Neural crest cell (in vitro differentiated cells): ENCODE results near the gene C6orf15. TPM values are rescaled to one million over a fixed set of nuclear protein-coding genes. Genes with fewer than 3 reads are reported as not detected.
A peak's percentile ranks its signal among the peaks of the same experiment; 100 is the strongest.

Experiments used
- DNase-seq: peaks from one replicate; pipeline ENCODE4 v3.0.0; 2021; ENCODE audit warnings: low read depth, mixed read lengths, low spot score
- H3K27ac Mint-ChIP-seq: one replicate; pipeline ENCODE4 v1.8.0; 2021; ENCODE audit warnings: mild to moderate bottlenecking, mixed read lengths; ENCODE audit not compliant: unreplicated experiment
- H3K27me3 Mint-ChIP-seq: 2 replicates; pipeline ENCODE4 v1.8.0; 2021; ENCODE audit warnings: low read depth, mild to moderate bottlenecking, mixed read lengths
- H3K36me3 Mint-ChIP-seq: 2 replicates; pipeline ENCODE4 v1.8.0; 2021; ENCODE audit warnings: low read depth, mild to moderate bottlenecking, mixed read lengths
- H3K4me1 Mint-ChIP-seq: 2 replicates; pipeline ENCODE4 v1.8.0; 2021; ENCODE audit warnings: mixed read lengths
- H3K4me3 Mint-ChIP-seq: one replicate; pipeline ENCODE4 v1.8.0; 2021; ENCODE audit warnings: mild to moderate bottlenecking, mixed read lengths
- H3K9me3 Mint-ChIP-seq: 2 replicates; pipeline ENCODE4 v1.8.0; 2021; ENCODE audit warnings: mixed read lengths
- CTCF ChIP-seq: fragments of 200-600 bp; sonication (generic); conservative IDR thresholded peaks from 2 replicates; pipeline ENCODE4 v1.5.0; 2021; ENCODE audit warnings: antibody characterized with exemption, mild to moderate bottlenecking
- total RNA-seq: library from RNA; stranded (reverse); gene quantifications from 2 replicates; pipeline ENCODE4 v1.2.1, GENCODE V29; 2021

C6orf15 gene
- total RNA-seq, 1 donor from 2014 or later: not detected

GRCh38 chr6:31157513-31158139, 45.3 kb upstream of the C6orf15 start, which contains the start of gene CCHCR1:
CCHCR1 (minus strand) TSS chr6:31157802; CDS start chr6:31157600, 202 bp downstream.
- no peaks in the 10 kb centered on the region for H3K27me3 Mint-ChIP-seq
- no peaks in the 10 kb centered on the region for H3K9me3 Mint-ChIP-seq
- DNase-seq: no peak
- TF ChIP-seq CTCF: no peak
- H3K27ac Mint-ChIP-seq: peak within 1 kb of the TSS; percentile 66
- H3K4me3 Mint-ChIP-seq: peak within 1 kb of the TSS; percentile 92
- peaks cover 3% of the 10 kb centered on the region for H3K36me3 Mint-ChIP-seq
- peaks cover 31% of the 10 kb centered on the region for H3K4me1 Mint-ChIP-seq

DNA sequence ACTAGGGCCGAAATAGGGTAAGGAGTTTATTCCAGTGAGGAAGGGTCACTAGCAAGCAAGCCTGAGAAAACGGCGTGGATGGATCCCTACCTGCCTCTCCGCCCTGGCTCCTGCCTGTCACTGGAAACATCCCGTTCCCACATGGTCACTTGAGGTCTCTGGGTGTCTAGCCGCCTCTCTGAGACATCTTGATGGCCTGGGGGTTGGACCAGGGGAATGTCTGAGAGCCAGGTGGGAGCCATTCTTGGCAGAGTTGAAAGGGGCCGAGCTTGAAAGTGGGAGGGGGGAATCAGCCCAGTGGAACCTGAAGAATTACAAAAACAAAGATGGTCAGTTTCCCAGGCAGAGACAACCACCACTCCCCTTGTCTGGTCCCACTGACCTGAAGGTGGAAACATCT, 44.3 kb upstream of the C6orf15 start:
- no peak overlapping the region for H3K27ac Mint-ChIP-seq
- H3K27me3 Mint-ChIP-seq: no peaks in the 10 kb centered on the region
- peak overlapping the region; percentile 92 for H3K4me3 Mint-ChIP-seq
- peaks cover 31% of the 10 kb centered on the region for H3K4me1 Mint-ChIP-seq
- TF ChIP-seq CTCF: no peak
- H3K9me3 Mint-ChIP-seq: no peaks in the 10 kb centered on the region
- no peak for DNase-seq
- peaks cover 3% of the 10 kb centered on the region for H3K36me3 Mint-ChIP-seq

GRCh38 chr6:31154436-31154835, 42.1 kb upstream of the C6orf15 start:
- no peak overlapping the region for H3K4me3 Mint-ChIP-seq
- peaks cover 5% of the 10 kb centered on the region for H3K36me3 Mint-ChIP-seq
- no peaks in the 10 kb centered on the region for H3K9me3 Mint-ChIP-seq
- TF ChIP-seq CTCF: no peak
- peak overlapping the region; percentile 8 for H3K27ac Mint-ChIP-seq
- no peak for DNase-seq
- H3K27me3 Mint-ChIP-seq: no peaks in the 10 kb centered on the region
- H3K4me1 Mint-ChIP-seq: peaks cover 24% of the 10 kb centered on the region

- Mint-ChIP-seq H3K4me1 (peaks cover 9% of the 10 kb centered on the region), H3K36me3 (peaks cover 5% of the 10 kb centered on the region), H3K27me3 (no peaks in the 10 kb centered on the region), H3K9me3 (no peaks in the 10 kb centered on the region), H3K27ac (peak overlapping the region; percentile 96), H3K4me3 (no peak overlapping the region)
- TF ChIP-seq CTCF: no peak
- DNase-seq: no peak
These were observed 40.4 kb upstream of the C6orf15 start for GRCh38 chr6:31152781-31153180.

DNA sequence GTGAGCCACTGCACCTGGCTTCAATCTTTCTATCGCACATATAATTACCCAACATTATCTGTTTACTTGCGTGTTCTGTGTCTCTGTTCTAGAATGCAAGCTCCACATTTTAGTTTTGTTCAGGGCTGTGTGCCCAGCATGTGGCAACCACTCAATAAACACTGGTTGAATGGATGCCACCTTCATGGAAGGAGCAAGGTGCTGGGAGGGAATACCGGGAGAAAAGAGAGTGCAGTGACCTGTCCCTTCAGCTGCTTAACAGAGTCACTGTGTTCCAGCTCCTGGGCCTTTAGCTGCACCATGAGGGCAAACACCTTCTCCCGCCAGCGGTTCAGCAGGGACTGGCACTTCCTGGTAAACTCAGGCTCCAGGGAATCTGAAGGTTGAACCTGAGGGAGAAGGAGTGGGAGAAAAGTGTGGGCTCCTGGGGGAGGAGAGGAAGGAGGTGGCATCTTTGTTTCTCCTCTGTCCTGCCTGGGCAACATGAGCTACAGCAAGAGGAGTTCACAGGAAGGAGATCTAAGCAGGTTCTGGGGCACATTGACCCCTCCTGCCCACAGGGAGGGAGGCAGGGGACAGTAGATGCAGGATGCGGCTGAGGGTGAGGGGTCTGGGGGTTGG, 37.6 kb upstream of the C6orf15 start:
- peaks cover 5% of the 10 kb centered on the region for H3K36me3 Mint-ChIP-seq
- no peak for TF ChIP-seq CTCF

More for the DNA sequence above, 37.6 kb upstream of the C6orf15 start:
- Mint-ChIP-seq H3K4me1 (no peaks in the 10 kb centered on the region), H3K9me3 (no peaks in the 10 kb centered on the region), H3K27ac (no peak overlapping the region), H3K27me3 (no peaks in the 10 kb centered on the region), H3K4me3 (no peak overlapping the region)
- DNase-seq: no peak
